HG03521 (cell line): ENCODE results near the gene MOK.

ENCODE experiments used
- ATAC-seq: cut with Tn5 transposase; IDR thresholded peaks from one replicate; pipeline ENCODE4 v1.9.1; 2021; ENCODE audit warnings: mild to moderate bottlenecking, moderate library complexity; ENCODE audit not compliant: unreplicated experiment

Gene MOK

DNA sequence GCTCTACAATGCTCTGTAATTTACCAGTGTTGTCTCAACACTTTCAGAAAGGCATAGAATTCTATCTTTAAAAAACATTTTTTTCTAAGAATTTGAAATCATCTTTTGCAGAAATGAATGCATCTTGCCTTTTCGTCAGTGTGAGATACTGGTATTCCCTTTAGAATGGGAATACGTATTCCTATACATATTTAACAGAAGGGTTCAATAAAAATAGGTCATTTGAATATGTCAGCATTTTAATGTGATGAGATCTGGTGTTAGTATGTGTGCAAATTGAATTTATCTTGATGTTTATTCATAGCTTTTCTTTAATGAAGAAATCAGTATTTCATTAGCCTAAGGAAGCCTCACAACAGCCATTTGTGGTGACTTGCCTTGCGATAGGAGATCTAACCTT lies 121.1 kb downstream of the MOK start:
- no peak for ATAC-seq

DNA sequence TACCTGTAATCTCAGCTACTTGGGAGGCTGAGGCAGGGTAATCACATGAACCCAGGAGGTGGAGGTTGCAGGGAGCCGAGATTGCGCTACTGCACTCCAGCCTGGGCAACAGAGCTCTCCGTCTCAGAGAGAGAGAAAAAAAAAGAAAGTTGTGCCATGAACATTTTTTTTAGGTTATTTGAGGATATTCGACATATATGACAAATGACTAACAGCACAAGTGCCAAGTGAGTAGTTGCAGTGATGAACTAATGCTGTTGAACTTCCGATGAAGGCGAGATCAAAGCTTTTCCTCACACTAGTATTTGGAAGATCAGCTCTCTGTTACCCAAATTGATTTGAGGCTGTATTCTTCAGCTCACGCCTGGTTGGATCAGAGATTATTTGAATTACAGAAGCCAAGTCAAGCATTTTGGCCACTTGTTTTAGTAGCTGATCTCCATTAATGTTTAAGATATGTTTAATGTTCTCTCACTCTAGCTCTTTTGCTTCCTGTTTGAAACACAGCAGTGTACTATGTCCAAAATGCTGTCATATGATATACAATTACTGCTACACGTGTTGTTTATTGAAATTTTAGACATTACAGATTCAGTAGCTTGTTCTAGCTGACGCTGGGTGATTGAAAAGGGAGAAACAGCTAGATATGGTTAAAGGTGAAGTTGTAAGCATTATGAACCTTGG lies 121.9 kb downstream of the MOK start:
- no peak for ATAC-seq

DNA sequence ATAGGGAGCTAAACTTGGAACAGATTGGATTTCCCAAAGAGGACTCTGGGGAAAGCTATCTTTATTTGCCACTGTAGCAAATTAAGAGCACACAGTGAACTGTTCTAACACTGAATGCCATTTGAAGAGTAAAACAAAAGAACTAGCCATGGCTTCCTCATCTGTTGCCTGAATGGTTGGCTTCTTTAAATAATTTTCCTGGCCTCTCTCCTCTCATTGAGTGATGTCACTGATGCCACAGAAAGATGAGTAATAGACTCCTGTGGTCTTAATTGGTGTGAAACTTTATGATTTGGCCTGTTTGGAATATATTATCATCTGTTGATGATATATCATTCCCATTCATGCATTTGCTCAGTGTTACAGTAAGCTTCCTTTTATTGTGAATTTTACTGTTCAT lies 122.8 kb downstream of the MOK start:
- no peak for ATAC-seq

DNA sequence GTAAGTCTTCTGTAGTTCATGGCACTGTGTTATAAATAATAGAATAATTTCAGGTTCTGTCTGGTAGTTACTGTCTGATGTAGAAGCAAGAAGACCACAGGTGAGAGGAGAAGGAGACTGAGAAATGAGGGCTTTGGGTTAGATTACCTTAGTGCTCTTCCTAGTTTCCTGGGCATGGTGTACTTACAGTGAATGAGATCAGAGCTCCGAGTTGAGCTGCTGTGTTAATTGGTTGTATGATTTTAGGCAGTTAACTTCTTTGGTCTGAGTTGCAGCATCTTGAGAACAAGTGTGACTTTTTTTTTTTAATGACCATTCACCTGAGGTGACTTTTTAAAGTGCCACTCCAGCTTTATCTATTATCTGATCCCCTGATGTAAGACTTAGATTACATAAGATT lies 123.8 kb downstream of the MOK start:
- no peak for ATAC-seq

DNA sequence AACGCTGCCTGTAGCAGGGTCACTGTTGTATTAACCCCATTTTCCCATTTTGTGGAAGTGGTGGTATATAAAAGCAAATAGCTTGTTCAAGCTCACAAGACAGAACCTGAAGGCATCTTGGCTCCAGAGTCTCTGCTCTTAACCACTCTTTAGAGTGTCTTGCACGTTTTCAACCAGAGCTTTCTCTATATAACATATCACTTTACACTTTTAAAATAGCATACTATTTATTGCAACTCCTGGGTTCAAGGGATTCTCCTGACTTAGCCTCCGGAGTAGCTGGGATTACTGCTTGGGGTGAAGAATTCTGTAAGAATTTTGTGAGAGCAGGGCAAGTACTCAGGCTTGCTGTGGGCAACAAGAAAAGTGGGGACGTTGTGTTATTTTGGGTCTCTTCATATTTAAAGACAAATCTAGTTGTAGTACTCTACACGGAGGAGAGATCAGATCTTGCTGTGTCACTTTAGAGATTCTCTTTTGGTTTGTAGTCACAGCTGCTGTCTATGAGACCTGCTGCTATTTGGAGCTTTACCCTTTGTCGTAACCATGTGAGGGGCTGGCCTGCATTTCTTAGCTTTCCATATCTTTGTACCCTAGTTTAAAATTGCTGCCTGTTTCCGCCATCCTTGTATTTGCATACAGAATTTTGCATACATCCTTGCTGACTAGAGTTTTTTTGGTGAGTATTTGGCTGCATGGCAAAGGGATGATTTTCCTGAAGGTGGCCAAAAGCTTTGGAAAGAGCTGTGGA lies 124.5 kb downstream of the MOK start:
- no peak for ATAC-seq
